Hepatocyte (in vitro differentiated cells): ENCODE measurements around the gene WNT6. TPM values are rescaled to one million over a fixed set of nuclear protein-coding genes. Genes with fewer than 3 reads are reported as not detected.

Experiments used
- DNase-seq: peaks from one replicate; pipeline ENCODE4 v3.0.0-alpha.2; 2016; ENCODE audit warnings: low spot score
- H2AFZ ChIP-seq: fragments of 200-600 bp; sonication (generic); 2 replicates; pipeline ENCODE4 v1.6.0; 2016; ENCODE audit warnings: antibody characterized with exemption, mild to moderate bottlenecking
- H3K27ac ChIP-seq: fragments of 200-600 bp; sonication (generic); 2 replicates; pipeline ENCODE4 v1.5.1; 2016; ENCODE audit warnings: mild to moderate bottlenecking
- H3K27me3 ChIP-seq: fragments of 200-600 bp; sonication (generic); 2 replicates; pipeline ENCODE4 v1.6.1; 2016
- H3K36me3 ChIP-seq: fragments of 200-600 bp; sonication (generic); replicated peaks from 2 replicates; pipeline ENCODE4 v1.5.1; 2016; ENCODE audit warnings: low read depth; ENCODE audit not compliant: insufficient read depth
- H3K4me1 ChIP-seq: fragments of 200-600 bp; sonication (generic); 2 replicates; pipeline ENCODE4 v1.5.1; 2016; ENCODE audit warnings: mild to moderate bottlenecking, moderate library complexity; ENCODE audit not compliant: insufficient read depth
- H3K4me2 ChIP-seq: fragments of 200-600 bp; sonication (generic); 2 replicates; pipeline ENCODE4 v1.6.0; 2016
- H3K4me3 ChIP-seq: fragments of 200-600 bp; sonication (generic); 2 replicates; pipeline ENCODE4 v1.5.1; 2016; ENCODE audit warnings: mild to moderate bottlenecking
- H3K79me2 ChIP-seq: fragments of 200-600 bp; sonication (generic); 2 replicates; pipeline ENCODE4 v1.6.0; 2017; ENCODE audit warnings: mild to moderate bottlenecking
- H3K9me2 ChIP-seq: fragments of 200-600 bp; sonication (generic); replicated peaks from 2 replicates; pipeline ENCODE4 v1.6.0; 2017; ENCODE audit warnings: mild to moderate bottlenecking; ENCODE audit not compliant: insufficient read depth
- H3K9me3 ChIP-seq: fragments of 200-600 bp; sonication (generic); 2 replicates; pipeline ENCODE4 v1.5.1; 2016; ENCODE audit warnings: low read depth, mild to moderate bottlenecking
- H4K20me1 ChIP-seq: fragments of 200-600 bp; sonication (generic); 2 replicates; pipeline ENCODE4 v1.6.0; 2016; ENCODE audit warnings: mild to moderate bottlenecking; ENCODE audit not compliant: insufficient read depth, poor library complexity, severe bottlenecking
- EZH2 ChIP-seq: fragments of 200-600 bp; sonication (generic); IDR thresholded peaks from 2 replicates; pipeline ENCODE4 v1.6.1; 2016; ENCODE audit warnings: antibody characterized with exemption, mild to moderate bottlenecking, borderline replicate concordance
- EZH2phosphoT487 ChIP-seq: fragments of 200-600 bp; sonication (generic); IDR thresholded peaks from one replicate; pipeline ENCODE4 v1.6.1; 2018; ENCODE audit warnings: antibody characterized with exemption, mild to moderate bottlenecking, low read depth, moderate library complexity; ENCODE audit not compliant: unreplicated experiment, severe bottlenecking
- WGBS: methylation state at CpG from one replicate; pipeline ENCODE4 v1.1.6; 2016; ENCODE audit warnings: low lambda C conversion rate; ENCODE audit errors: missing lambda C conversion rate; 5-methylcytosine and 5-hydroxymethylcytosine counted together
- polyA plus RNA-seq: library from polyadenylated mRNA; unstranded; fragments of >200 nt; fragmentation: Nextera tagmentation; extraction: Ambion mirVana; gene quantifications from 2 replicates; pipeline ENCODE4 v1.2.1, GENCODE V29; 2016
- total RNA-seq: library from RNA; depleted of rRNA; stranded (reverse); fragments of >200 nt; gene quantifications from 2 replicates; pipeline ENCODE4 v1.2.3, GENCODE V29; 2014
- TF ChIP-seq, protein P1 (sequence below): fragments of 200-600 bp; sonication (generic); IDR thresholded peaks from 2 replicates; pipeline ENCODE4 v1.5.1; 2016; ENCODE audit warnings: antibody characterized with exemption, mild to moderate bottlenecking; ENCODE audit not compliant: poor library complexity

Gene WNT6
- total and polyA plus RNA-seq, 2 experiments from 2014 or later, result 7.1 to 22.8 TPM

DNA sequence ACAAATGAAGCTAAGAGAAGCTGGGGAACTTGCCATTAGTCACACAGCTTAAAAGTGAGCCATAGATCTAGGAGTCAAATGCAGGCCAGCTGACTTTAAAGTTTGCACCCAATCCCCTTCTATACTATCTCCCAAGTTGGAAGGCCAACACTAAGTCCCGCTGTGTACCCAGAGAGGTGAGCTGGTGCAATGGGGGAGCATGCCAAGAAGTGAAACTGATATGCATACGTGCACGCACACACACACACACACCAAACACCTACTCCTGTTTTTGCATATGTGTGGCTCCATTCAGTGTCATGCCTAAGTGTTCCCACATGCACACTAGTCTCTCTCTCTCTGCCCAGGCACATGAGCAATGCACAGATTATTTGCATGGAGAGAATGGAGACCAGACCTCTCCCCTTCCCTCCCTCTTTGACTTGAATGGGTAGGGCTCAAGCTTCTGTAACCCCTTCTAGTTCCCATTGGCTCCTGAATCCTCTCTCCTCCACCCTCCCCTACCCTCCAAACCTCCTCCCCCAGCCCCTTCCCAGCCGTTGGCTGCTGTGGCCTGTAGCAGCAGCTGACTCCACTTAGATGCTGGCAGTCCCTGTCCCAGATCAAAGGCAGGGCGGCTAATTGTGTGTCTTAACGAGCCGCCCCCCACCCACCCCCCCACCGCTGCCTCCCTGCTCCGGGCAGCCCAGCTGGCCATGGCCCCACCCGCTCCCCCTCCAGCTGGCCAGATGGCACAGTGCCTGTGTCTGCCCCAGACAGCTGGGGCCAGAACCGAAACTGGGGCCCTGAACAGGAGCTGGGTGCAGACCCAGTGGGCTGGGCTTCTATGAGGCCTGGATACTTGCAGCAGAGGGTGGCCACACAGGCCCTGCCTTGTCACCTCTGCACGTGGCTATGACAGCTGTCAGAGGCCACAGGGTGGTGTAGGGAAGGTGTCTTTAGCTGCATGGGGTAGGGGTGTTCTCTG, 26.7 kb downstream of the WNT6 start:
- no peaks in the 10 kb centered on the region for H4K20me1 ChIP-seq
- TF ChIP-seq EZH2phosphoT487, result no peak
- TF ChIP-seq, protein P1, sequence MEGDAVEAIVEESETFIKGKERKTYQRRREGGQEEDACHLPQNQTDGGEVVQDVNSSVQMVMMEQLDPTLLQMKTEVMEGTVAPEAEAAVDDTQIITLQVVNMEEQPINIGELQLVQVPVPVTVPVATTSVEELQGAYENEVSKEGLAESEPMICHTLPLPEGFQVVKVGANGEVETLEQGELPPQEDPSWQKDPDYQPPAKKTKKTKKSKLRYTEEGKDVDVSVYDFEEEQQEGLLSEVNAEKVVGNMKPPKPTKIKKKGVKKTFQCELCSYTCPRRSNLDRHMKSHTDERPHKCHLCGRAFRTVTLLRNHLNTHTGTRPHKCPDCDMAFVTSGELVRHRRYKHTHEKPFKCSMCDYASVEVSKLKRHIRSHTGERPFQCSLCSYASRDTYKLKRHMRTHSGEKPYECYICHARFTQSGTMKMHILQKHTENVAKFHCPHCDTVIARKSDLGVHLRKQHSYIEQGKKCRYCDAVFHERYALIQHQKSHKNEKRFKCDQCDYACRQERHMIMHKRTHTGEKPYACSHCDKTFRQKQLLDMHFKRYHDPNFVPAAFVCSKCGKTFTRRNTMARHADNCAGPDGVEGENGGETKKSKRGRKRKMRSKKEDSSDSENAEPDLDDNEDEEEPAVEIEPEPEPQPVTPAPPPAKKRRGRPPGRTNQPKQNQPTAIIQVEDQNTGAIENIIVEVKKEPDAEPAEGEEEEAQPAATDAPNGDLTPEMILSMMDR, result no peak
- no peak for TF ChIP-seq EZH2
- peaks cover 10% of the 10 kb centered on the region for H3K4me1 ChIP-seq
- H3K9me3 ChIP-seq, result no peaks in the 10 kb centered on the region
- H3K4me2 ChIP-seq, result no peak overlapping the region
- H3K9me2 ChIP-seq, result no peaks in the 10 kb centered on the region
- 54% methylated on average over 7 of the region's 12 CpGs for WGBS
- no peaks in the 10 kb centered on the region for H3K36me3 ChIP-seq
- H3K79me2 ChIP-seq, result no peaks in the 10 kb centered on the region
- peaks cover 45% of the 10 kb centered on the region for H3K27me3 ChIP-seq
- H3K27ac ChIP-seq, result no peak overlapping the region
- H3K4me3 ChIP-seq, result no peak overlapping the region
- H2AFZ ChIP-seq, result no peak overlapping the region
- DNase-seq, result no peak

DNA sequence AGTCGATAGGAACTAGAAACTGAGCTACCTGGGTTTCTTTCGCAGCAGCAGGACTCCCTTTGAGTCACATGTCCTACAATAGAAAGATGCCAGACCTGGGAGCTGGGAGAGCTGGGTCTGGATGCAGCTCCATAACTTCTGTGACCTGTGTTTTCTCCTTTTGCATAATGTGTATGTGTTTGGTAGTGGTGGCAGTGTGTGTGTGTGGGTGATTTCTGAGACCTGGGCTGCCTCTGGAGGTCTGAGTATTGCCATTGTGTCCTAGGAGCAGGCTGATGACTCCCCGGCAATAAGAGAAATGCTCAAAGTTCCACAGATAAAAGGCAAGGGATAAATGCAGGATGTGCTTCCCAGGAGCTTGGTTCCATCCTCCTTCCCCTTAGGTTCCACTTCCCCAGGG, 27.5 kb downstream of the WNT6 start:
- Histone ChIP-seq H3K79me2 (no peaks in the 10 kb centered on the region), H3K27ac (no peak overlapping the region), H3K4me1 (peaks cover 10% of the 10 kb centered on the region), H2AFZ (no peak overlapping the region), H3K36me3 (no peaks in the 10 kb centered on the region), H3K27me3 (peaks cover 37% of the 10 kb centered on the region), H3K9me3 (no peaks in the 10 kb centered on the region), H3K9me2 (no peaks in the 10 kb centered on the region), H3K4me3 (no peak overlapping the region), H4K20me1 (no peaks in the 10 kb centered on the region), H3K4me2 (no peak overlapping the region)
- DNase-seq, result no peak
- TF ChIP-seq EZH2, result no peak
- TF ChIP-seq EZH2phosphoT487, result no peak
- TF ChIP-seq, protein P1, result no peak
- WGBS, result 79% methylated on average over 3 of the region's 3 CpGs

DNA sequence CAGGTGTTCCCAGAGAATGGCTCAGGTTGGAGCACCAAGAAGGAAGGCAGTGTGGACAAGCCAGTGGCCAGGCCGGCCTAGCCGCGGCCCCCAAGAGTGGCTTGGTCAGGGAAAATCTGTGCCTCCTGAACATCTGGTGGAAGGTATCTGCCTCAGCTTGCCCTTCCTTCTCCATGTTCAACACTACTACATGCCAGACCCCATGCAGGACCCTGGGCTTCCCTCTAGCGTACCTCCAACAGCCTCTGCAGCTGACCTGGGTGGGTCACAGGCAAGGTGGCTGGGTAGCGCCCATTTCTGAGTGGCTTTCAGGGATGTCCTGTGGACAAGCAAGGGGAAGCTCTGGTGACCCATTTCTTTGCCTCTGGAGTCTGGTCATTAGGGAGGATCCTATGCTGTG, 28.7 kb downstream of the WNT6 start:
- 97% methylated on average over 5 of the region's 5 CpGs for WGBS

More for the DNA sequence above, 28.7 kb downstream of the WNT6 start:
- H3K36me3 ChIP-seq, result no peaks in the 10 kb centered on the region
- H3K4me1 ChIP-seq, result peaks cover 12% of the 10 kb centered on the region
- no peaks in the 10 kb centered on the region for H3K9me3 ChIP-seq
- no peak overlapping the region for H2AFZ ChIP-seq
- no peak for DNase-seq
- peaks cover 29% of the 10 kb centered on the region for H3K27me3 ChIP-seq
- no peak overlapping the region for H3K27ac ChIP-seq
- H3K79me2 ChIP-seq, result no peaks in the 10 kb centered on the region
- no peaks in the 10 kb centered on the region for H3K9me2 ChIP-seq
- H3K4me3 ChIP-seq, result no peak overlapping the region
- H3K4me2 ChIP-seq, result no peak overlapping the region
- H4K20me1 ChIP-seq, result no peaks in the 10 kb centered on the region
- no peak for TF ChIP-seq EZH2phosphoT487
- no peak for TF ChIP-seq EZH2
- TF ChIP-seq, protein P1, result no peak
